Fibroblast of lung (primary cell): Measurements from ENCODE around the gene GLOD5.

Experiments used
- EZH2 ChIP-seq: IDR thresholded peaks from 2 replicates; pipeline ENCODE4 v1.5.1; 2012; ENCODE audit warnings: low read length, control low read depth, mild to moderate bottlenecking; ENCODE audit errors: missing control alignments
- TF ChIP-seq, protein P1 (sequence below), 2 donors: IDR thresholded peaks in 1 of 2; conservative IDR thresholded peaks in 1 of 2; 1 replicate in 1 of 2; 2 replicates in 1 of 2; pipeline ENCODE4 v1.5.1; 2011 to 2012; ENCODE audit warnings: low read length in 2 of 2, control low read depth in 1 of 2, inconsistent platforms in 1 of 2, low read depth in 1 of 2, mild to moderate bottlenecking in 1 of 2

DNA sequence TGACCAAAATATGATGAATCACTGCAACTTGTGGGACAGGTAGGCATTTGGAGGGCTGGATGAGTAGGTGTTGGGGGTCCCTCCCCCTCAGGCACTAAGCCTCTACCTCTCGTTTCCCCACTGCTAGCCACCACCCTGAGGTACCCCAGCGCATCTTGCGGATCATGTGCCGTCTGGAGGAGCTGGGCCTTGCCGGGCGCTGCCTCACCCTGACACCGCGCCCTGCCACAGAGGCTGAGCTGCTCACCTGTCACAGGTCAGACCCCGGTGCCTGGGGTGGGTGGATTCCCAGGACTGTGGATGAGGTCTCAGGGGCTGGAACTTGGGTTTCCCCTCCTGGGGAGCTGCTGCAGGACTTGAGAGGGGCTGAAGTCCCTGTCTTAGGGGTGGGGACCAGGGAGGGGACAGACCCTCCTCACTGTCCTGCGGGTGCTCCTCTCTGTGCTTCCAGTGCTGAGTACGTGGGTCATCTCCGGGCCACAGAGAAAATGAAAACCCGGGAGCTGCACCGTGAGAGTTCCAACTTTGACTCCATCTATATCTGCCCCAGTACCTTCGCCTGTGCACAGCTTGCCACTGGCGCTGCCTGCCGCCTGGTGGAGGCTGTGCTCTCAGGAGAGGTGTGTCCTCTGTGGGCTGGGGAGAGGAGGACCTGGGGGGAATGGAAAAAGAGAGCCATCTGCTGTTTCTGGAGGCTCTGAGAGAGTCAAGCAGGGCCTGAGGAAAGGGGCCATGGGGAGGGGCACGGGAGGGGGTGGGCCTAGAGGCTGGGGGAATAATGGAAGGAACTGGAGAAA lies 54.7 kb downstream of the GLOD5 start:
- TF ChIP-seq, protein P1, sequence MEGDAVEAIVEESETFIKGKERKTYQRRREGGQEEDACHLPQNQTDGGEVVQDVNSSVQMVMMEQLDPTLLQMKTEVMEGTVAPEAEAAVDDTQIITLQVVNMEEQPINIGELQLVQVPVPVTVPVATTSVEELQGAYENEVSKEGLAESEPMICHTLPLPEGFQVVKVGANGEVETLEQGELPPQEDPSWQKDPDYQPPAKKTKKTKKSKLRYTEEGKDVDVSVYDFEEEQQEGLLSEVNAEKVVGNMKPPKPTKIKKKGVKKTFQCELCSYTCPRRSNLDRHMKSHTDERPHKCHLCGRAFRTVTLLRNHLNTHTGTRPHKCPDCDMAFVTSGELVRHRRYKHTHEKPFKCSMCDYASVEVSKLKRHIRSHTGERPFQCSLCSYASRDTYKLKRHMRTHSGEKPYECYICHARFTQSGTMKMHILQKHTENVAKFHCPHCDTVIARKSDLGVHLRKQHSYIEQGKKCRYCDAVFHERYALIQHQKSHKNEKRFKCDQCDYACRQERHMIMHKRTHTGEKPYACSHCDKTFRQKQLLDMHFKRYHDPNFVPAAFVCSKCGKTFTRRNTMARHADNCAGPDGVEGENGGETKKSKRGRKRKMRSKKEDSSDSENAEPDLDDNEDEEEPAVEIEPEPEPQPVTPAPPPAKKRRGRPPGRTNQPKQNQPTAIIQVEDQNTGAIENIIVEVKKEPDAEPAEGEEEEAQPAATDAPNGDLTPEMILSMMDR (conservative IDR thresholded peaks at IDR 0.05 in 1 of 2, IDR thresholded peaks at IDR 0.05 in 1 of 2; ENCODE audit: low read depth in 1 of 2, low read length in 2 of 2), result no peak
- no peak for TF ChIP-seq EZH2
